ENCODE measurements around the gene ARCN1.
"Not testable (repeated sequence)": the region's sequence is repeated elsewhere in the genome, so short reads cannot be mapped to it uniquely, and the experiment has no call there.

The ARCN1 gene

DNA sequence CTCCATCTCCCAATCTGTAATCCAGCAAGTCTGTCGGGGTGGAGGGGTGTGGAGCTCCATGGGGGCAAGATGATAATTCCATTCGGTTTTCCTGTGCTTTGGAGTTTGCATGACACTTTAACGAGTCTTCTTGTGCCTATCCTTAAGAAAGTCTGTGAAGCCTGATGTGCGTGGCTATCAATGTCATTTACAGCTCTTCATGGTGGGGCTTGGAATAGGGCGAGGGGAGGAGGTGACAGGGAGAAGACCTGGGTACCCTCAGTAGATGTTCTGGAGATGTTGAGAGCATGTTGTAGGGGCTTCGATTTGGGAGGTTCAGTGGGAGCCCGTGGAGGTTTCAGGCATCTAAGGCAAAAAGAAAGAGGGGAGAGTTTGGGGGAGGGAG, 34.6 kb downstream of the ARCN1 start:
- no peak for DNase-seq

DNA sequence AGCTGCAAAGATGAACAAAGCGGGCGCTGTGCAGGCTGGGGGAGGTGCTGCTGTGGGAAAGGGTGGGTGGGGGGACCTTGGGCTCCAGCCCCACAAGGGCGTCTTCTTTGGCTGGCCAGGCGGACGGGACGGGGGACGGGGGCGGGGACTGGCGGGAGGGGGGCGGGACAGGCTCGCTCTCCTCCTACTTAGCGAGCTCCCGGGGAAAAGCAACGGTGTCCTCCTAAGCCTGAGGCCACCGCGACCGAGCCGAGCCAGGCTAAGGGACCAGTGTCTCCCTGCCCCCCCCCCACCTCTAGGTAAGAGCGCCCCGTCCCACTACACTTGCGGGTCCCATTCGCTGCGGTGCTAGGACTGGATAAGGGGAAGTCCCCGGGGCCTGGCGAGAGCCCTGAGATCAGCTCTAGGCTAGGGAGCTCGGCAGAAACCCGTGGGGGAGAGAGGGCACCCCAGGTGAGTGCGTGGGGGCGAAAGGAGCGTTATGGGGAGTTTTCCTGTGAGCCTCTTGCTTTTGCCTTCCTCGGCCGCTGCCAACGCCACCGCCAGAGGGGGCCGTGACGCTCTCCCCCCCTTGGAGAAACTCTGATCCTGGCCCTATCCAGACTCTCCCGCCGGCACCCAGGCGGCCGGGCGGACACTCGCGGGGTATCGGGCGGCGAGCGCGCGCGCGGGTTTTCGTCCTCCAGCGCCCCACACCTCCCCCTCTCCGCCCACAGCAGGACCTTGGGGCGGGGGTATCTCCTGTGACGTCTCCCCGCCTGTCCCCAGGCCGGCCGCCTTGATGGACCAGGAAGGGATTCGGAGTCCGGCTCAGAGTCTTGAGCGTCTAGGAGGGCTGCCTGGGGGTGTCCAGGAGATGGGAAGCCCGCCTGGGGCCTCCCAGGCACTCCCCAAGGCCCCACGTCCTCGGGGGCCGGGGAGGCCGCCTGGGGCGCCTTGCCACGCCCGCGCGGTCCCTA, 35.5 kb downstream of the ARCN1 start, which contains the start of gene PHLDB1:
PHLDB1 (plus strand) TSS at position 215 of the 959 bp plus-strand sequence. CDS start 6,222 bp downstream, outside the sequence.
- no peak for DNase-seq

DNA sequence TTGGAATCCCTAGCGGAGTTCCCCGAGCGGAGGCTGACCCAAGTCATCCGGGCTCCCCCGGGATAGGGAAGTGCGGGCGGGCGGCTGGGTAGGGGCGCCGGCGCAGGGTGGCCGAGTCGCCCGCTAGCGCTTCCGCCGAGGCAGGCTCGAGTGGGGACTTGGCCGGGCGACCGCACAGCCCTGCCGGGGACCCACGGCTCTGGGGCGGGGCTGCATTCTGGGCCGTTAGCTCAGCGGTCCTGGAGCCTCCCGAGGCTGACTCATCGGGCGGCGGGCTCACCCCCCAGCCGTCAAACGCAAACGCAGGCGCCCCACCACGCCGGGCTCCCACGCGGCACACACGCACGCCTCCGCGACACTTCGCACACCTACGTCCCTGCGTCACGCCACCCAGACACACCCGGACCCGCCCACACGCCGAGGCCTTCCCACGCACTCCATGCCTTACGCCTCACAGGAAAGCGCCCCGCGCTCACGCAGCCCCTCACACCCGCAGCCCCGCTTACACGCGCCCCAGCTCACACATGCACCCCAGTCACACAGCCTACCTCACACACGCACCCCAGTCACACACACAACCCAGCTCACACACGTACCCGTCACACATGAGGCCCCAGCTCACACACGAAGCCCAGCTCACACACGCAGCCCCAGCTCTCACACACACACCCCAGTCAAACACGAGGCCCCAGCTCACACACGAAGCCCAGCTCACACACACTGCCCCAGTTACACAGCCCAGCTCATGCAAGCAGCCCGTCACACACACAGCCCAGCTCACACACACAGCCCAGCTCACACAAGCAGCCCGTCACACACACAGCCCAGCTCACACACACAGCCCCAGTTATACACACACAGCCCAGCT, 36.4 kb downstream of the ARCN1 start:
- no peak for DNase-seq

DNA sequence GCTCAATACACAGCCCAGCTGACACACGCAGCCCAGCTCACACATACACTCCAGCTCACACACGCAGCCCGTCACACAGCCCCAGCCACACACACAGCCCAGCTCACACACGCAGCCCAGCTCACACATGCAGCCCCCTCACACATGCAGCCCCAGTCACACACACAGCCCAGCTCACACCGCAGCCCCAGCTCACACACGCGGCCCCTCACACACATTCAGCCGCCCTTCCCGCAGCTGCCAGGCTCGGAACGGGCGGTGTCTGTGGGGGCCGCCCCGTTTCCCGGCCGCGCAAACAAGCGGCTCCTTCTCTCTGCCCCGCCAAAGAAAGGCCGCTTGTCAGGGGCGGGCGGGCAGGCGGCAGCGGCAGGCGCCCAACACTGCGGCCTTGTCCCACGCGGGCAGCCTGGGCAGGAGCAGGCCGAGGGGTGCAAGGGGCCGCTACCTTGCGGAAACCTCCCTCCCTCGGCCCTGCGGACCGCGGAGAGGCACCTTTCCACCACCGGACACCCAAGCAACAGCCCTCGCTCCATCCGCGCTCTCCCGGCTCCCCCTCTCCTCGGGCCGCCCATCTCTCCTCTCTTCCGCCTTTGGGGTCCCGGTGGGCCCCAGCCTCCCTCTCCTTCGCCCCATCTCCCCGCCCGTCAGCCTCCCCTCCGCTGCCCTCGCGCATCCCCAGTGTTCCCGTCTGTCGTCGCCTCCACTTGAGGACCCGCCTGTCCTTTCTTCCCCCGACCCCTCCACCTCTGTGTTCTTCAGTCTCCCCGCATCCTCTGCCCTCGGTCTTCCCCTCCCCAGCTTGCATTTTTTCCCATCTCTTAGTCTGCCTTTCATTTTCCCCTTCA, 37.4 kb downstream of the ARCN1 start:
- no peak for DNase-seq

DNA sequence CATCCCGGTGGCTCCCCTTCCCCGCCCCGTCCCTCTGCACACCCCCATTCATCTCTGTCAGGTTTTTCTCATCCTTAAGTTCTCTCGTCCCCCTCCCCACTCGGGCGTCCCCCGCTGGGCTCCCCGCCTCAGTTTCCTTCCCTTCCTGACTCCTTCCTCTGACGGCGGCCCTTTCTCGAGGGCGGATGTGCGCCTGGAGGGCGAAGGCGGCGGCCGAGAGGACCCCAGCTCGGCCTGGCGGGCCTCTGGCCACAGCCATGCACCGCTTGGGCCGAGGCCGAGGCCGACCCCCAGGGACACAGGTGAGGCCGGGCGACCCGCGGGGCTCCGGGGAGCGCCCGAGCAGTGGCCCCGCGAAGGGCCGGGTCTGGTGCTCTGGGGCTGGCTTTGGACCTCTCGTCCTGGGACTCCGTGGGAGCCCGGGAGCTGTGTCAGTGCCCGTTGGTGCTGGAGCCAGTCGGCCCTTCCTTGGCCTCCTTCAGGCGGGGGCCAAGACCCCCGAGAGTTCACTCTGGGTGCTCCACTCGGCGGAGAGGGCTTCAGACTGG, 38.1 kb downstream of the ARCN1 start:
- no peak for DNase-seq

DNA sequence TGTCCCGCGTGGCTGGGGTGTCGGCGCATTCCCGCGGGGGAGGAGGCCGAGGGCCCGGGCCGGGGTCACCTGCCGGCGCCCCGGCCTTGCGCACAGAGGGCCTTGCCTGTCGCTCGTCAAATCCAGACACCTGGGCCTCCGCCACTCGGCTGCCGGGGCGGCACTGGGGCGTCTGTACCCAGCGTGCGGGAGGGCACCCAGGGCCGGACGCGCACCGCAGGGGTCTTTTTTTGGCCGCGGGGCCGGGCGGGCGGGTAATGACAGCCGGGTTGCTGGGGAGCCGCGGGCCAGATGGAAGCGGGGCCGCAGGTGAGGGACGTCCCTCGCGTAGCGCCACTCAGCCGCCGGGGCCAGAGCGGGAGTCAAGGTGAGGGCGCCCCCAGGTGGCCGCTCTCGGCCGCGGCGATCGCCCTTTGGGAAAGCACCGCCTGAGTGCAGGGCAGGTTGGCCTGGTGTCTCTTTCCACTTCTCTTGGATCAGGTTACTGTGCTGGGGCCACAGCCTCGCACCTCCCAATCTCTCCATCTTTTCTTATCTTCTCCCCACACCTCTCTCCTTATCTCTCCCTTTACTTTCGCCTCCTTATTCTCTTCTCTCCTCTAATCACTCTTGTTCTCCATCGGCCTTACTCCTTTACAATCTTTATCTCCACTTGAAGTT, 38.7 kb downstream of the ARCN1 start:
- DNase-seq = no peak

DNA sequence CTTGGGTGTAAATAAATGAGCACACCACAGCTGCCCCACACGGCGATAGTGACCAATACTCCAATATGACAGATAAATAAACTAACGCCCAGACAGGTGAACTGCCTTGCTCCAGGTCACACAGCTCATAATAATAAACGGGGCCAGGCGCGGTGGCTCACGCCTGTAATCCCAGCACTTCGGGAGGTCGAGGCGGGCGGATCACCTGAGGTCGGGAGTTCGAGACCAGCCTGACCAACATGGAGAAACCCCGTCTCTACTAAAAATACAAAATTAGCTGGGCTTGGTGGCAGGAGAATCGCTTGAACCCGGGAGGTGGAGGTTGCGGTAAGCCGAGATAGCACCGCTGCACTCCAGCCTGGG, 39.2 kb downstream of the ARCN1 start:
- not testable (repeated sequence) for DNase-seq

DNA sequence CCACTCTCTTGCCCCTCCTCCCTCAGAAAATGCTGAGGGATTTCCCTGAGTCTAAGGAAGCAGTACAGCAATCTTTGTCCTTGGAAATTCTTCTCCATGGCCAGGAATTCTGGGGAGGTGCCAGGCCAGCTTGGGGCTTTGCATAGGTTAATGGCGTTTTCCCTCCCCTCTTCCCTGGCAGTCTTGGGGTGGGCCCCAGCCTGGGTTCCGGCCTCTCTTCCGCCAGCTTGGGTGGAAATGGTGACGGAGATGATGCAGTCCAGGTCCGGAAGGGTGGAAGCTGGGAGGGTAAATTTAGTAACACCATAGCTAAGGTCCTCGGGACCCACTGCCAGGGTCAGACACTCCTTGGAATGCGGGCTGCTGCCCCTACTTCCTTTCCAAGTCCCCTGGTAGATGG, 40.2 kb downstream of the ARCN1 start:
- DNase-seq = no peak

DNA sequence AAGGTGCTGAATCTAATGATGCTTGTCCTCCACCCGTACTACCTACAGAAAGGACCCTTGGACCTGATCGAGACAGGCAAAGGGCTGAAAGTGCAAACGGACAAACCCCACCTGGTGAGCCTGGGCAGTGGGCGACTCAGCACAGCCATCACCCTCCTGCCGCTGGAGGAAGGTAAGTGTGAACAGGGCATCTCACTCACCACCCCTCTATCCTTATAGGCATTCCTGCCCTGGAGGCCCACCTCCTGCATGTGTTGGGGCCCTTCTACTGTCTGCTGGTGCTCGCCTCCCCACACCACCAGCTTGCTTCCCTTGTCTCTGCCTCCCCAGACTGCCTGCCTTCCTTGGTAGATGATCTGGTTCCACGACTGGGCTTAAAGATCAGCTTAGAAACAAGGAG, 42.3 kb downstream of the ARCN1 start:
- DNase-seq = no peak

DNA sequence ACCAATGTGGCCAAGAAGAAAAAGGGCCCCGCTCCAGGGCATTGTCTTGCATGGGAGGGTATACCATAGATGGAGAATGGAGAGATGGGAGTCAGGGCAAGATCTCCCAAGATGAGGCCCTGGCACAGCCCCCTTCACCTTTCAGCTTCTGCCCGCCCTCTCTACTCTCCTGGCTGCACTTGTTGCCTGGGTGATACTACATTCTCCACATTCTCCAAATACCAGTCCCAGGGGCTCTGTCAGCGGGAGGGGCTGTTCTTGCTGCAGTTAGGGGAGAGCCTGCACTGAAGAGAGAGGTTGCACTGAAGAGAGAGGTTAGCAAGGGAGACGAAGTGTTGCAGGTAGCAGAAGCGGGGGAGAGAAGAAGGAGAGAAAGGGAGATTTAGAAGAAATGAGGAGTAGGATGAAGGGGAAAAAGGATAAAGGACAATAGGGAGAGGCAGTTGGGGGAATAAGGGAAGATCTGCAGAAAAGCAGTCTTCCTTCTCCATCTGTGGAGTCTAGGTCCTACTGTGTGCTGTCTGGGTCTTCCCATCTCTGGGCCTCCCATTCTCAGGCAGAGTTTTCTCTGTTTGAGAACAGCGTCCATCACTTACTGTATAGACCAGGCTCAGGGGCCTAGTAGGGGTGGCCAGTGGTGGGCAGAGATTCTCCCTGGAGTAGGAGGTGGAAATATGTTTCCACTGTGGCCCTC, 43.2 kb downstream of the ARCN1 start:
- DNase-seq = no peak

DNA sequence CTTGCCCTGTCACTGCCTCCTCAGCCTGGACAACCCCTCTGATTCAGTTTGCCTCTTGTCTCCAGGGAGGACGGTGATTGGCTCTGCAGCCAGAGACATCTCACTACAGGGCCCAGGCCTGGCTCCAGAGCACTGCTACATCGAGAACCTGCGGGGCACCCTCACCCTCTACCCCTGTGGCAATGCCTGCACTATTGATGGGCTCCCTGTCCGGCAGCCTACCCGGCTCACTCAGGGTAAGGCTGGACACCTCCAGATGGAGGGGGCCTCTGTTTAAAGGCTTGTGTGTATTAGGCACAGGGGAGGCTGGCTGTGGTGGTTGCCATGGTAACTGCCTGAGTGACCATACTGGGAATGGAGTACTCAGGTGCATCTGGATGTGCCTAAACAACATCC, 43.8 kb downstream of the ARCN1 start:
- no peak for DNase-seq

DNA sequence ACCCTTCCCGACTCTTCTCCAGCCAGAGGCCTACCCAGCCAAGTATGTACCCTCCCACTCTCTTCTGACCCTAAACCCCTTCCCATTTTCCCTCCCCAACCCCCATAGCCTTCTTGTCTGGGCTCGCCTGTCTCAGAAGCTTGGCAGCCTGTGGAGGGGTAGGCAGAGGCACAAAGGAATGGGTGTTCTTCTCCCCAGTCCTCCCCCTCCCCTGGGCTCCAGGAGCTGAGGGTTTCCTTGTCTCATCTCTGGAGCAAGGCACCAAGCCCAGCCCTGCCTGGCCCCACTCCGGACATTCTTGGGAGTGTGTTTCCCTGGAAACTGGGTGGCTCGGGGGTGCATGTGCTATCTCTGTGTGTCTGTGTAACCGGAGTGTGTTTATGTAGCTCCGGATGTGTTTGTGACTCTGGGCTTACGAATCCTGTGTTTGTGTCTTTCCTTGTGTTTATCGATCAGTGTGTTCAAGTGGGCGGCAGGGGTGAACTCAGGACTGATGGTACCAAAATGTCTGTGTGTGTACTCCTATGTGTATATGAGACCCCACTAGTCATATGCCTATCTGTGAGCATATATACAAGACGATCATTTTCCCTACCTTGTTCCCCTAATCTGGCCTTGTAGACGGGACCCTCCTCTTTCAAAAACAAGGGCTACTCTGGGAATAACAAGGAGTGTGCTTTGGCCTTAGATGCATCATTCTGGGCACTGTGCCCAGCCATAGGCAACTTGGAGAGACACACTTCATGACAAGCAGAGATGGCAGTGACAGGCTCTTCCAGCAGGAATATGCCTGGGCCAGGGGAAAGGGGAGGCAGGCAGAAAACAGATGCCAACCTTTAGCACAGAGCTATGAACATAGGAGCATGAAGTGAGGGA, 46.1 kb downstream of the ARCN1 start:
- DNase-seq = no peak

DNA sequence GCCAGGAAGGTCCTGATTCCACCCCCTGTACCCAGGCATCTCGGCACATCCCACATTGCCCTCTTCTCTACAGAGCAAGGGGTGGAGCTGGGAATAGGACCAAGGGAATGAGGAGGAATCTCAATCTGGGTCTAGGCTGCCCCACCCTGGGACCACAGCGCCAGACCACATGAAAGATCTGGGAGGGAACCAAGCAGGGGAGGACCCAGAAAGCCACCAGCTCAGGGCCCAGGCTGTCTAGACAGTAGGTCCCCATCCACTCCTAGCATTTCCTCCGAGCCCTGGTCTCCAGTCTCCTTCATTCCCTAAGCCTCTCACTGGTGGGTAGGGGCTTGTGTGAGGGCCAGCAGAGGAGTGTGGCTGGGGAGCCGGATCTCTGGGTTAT, 46.8 kb downstream of the ARCN1 start:
- no peak for DNase-seq

DNA sequence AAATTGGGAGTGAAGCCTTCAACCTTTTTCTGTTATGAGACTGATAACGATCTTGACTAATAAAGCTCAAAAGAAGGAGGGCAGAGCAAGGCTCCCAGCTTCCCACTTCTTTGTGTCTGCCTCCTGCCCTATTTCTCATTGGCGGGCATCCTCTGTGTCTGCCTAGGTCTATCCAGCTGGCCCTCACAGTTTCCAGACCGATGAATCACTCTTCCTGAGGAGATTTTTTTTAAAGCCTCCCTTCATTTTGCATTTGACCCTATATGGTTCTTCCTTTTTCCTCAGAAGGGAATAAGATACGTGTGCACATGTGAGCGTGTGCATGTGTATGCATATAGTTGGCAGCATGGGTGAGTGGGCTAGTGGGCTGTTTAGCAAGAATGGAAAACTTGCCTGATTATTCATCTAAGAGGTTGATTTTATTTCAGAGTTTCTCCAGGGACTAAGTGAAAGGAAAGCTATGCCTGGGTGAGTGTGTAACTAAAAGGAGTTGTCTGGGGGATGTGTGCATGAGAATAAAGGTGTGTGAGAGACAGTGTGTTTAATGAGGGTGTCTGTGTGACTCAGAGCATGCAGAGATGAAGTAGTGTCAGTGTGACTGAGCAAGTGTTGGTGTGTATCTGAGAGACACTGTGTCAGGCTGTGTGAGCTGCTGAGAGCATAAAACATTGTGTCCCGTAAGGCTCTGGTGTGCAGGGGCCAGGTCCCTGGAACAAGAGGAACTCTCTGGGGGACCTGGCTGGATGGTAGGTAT, 47.4 kb downstream of the ARCN1 start:
- DNase-seq = no peak

DNA sequence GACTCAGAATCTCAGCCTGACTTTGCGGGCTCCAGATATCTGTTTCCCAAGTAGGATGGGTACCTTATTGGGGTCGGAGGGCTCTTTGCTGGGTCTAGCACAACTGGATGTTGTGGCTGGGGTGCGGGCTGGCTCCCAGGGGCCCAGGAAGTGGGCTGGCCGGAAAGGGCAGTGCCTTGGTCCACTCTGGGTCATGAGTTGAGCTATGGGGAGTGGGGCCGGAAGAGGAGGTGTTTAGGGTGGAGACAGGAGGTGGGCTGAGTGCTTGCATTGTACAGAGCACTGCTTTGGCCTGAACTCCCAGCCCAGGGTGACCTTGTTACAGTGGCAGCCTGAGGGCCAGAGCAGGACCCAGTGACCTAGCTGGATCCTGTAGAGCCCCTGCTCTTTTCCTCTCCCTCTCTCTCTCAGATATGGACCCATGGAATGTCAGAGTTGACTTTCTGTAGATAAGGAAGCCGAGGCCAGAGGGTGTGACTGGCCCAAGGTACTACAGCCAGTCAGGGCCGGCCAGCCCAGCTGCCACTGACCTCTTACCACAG, 48.4 kb downstream of the ARCN1 start:
- DNase-seq = no peak

DNA sequence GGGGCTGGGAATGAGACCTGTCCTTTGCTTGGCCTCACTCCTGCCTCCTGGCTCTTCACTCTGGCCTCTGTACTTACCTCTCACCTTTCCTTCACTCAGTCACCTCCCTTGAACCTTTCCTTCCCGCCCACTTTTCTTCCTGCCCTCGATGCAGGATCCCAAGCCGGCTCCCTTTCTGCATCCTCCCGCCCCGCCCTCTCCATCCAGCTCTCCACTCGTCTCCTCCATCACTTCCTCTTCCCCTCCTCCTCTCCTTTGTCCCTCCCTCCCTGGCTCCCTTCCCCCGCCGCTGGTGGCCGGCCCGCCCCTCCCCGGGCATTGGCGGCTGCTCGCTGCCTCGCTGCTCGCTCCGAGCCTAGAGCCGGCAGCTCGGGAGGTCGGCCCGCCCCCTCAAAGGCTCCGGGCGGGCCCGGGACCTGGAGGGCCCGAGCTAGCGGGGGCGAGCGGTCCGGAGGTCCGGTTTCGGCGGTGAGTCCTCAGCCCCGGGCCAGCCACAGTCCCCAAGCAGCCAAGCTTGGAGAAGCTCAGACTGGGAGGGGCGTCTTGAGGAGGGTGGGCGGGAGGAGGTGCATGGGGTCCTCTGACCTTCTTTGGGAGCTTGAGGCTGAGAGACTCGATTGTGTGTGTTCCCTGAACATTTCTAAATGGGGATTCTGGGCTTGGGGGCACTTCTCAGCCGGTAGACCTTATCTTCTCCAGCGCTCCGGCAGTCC, 49.0 kb downstream of the ARCN1 start:
- peak; percentile 95 for DNase-seq

DNA sequence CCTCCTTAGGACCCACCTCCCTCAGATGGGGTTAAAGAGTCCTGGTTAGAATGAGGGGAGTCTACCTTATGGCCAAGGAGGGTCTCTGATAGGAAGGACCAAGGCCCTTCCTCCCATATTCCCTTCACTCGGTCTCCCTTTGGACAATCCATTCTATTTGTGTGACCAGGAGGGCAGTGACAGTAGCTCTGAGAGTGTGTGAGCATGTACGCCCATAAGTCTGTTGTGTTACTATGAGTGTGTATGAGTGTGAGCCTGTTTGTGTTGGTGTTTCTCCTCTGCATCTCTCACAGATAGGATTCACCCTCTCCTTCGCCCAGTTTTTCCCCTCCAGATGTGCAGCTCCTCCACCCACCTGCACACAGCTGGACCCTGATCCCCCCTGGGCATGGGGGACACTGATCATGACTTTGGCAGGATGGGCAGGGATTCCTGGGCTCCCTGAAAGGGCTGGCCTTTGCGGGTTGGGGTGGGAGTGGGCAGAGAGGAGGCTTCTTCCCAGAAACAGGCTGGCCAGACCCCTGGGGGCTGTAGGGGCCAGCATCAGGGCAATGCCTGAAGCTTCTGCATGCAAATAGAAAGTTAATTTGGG, 49.7 kb downstream of the ARCN1 start:
- DNase-seq = no peak
